NCI-H146 treated with DMSO at 0.1 percent for 48 hours (cell line): ENCODE measurements around the gene PRRT1B.
"Not testable (repeated sequence)": the region's sequence is repeated elsewhere in the genome, so short reads cannot be mapped to it uniquely, and the experiment has no call there.

Experiments used
- DNase-seq: peaks from one replicate; lab custom pipeline; 2025; ENCODE audit not compliant: unreplicated experiment; lab: John Stamatoyannopoulos, UW

Gene PRRT1B

DNA sequence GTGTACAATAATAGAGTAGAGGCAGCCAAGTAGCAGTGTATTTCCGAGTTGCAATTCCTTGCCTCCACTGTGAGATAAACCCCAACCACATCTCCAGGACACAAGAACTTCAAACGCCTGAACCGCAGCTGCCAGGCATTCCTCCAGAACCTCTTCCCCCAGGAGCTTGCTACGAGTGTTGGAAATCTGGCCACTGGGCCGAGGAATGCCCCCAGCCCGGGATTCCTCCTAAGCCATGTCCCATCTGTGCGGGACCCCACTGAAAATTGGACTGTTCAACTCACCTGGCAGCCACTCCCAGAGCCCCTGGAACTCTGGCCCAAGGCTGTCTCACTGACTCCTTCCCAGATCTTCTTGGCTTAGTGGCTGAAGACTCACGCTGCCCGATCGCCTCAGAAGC, 3.9 kb downstream of the PRRT1B start:
- DNase-seq, result not testable (repeated sequence)

DNA sequence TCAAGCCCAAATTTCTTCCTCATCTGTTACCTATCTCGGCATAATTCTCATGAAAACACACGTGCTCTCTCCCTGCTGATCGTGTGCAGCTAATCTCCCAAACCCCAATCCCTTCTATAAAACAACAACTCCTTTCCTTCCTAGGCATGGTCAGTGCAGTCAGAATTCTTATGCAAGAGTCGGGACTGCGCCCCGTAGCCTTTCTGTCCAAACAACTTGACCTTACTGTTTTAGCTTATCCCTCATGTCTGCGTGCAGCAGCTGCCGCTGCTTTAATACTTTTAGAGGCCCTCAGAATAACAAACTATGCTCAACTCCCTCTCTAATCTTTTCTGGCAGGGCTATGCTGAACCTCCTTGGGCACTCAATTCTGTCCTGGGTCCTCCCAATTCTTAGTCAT, 5.1 kb downstream of the PRRT1B start:
- DNase-seq, result not testable (repeated sequence)

DNA sequence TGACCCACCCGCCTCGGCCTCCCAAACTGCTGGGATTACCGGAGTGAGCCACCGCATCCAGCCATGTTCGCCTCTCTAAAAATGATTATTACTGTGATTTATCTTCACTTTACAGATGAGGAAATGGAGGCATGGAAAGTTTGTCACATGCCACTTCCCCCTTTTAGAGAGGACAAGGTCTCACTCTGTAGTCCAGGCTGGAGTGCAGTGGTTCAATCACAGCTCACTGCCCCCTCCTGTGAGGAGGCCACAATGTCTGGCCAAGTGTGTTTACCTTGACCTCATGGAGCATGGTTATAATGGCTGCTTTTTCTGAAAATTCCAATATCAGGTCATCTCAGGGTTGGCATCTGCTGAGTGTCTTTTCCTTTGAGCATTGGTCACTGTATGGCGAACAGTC, 6.7 kb downstream of the PRRT1B start:
- no peak for DNase-seq

DNA sequence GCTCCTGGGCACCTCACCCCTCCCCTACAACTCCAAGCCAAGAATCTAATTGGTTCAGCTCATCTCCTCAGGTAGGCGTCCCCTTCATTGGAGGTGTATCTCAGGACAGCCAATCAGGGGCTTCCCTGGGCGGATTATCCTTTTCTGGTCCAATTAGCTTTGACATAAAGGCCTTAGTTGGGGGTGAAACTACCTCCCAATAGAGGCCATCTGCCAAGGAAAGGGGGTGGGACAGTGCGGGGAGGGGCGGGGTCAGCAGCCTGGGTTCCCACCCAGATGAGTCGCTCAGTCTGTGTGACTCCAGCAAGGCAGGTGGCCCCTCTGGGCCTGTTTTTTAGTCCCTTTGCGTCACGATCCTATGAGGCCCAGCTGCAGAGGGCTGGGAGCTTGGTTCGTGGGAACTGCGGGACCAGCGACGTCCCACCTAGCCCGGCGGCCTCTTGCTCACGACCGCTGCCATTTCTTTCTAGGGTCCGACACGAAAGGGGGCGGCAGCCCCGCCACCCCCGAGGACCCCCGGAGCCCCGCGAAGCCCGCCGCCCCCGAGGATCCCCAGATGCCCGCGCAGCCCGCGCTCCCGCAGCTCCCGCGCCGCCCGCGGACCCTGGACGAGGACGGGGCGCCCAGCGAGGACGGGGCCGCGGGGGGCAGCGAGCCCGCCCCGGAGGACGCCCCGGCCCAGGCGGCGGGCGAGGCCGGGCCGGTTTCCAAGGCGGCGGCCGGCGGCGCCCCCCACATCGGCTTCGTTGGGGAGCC, 8.9 kb downstream of the PRRT1B start:
- DNase-seq, result no peak

DNA sequence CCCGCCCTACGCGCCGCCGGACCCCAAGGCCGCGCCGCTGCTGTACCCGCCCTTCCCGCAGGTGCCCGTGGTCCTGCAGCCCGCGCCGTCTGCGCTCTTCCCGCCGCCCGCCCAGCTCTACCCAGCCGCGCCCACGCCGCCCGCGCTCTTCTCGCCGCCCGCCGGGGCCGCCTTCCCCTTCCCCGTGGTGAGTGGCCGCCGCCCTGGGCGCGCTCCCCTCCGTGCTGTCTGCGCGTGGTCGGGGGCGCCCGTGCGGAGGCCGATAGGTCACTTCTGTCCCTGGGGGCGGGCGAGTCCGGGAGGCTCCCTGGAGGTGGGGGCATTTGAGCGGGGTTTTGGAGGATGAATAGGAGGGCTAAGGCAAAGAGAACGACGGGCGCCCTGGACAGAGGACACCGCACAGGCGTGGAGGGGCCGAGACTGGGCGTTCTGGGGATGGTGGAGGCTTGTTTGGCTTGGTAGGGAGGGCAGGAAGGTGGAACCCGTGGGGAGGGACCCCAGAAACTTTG, 9.6 kb downstream of the PRRT1B start:
- DNase-seq, result no peak

DNA sequence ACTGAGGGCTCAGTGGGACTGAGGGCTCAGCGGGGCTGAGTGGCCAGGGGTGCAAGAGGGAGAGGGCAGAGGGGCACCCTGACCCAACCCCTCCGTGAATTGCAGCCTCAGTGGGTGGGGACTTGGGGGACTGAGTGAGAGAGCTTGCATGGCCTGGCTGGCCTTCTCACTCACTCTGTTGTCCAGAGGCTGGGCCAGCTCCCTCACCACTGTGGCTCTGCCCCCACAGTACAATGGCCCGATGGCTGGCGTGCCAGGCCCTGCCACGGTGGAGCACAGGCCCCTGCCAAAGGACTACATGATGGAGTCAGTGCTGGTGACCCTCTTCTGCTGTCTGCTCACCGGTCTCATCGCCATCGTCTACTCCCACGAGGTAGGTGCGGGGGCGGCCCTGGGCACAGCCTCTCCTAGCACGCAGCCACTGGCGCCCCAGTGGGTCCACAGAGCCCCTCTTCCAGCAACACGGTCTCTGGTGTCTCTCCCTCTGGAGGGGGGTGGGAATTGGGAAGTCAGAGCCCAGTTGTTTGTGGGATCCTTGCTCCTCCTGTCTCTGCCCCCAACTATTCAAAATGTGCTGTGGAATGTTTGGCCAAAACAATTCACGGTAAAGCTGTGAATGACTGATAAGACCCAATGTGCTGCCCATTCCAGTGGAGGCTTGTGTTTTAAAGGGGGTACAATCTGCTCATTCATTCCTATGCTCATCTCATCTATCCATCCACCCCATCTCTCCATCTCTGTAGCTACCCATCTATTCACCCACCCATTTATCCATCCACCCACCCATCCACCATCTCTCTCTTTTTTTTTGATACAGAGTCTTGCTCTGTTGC, 10.7 kb downstream of the PRRT1B start:
- DNase-seq, result no peak

DNA sequence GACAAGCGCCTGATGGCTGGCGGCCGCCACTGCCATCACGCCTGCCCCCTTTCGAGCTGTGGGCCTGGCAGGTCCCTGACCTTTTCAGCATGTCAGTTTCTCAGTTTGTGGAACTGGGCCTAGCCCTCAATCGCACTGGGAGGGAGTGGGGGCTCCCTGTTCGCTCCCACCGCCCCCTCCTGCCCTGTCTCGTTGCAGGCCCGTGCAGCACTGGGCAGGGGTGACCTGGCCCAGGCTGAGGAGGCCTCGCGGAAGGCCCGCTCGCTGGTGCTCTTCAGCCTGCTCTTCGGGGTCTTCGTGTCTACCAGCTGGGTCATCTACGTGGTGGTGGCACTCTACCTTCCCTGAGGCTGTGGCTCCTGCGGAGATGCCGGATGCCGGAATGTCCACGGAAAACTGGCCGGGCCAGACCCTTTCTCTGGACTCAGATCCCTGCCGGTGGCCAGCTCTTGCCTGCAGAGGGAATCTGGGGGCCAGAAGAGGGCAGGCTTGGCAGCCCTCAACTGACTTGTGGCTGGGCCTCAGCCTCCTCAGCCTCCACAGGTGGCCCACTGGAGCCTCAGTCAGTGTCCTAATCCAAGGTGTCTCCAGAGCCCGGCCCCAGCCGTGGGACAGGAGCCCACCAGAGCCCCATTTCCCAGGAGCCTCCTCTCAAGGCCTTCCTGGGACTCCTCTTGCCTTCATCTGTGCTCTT, 12.7 kb downstream of the PRRT1B start:
- DNase-seq, result no peak

DNA sequence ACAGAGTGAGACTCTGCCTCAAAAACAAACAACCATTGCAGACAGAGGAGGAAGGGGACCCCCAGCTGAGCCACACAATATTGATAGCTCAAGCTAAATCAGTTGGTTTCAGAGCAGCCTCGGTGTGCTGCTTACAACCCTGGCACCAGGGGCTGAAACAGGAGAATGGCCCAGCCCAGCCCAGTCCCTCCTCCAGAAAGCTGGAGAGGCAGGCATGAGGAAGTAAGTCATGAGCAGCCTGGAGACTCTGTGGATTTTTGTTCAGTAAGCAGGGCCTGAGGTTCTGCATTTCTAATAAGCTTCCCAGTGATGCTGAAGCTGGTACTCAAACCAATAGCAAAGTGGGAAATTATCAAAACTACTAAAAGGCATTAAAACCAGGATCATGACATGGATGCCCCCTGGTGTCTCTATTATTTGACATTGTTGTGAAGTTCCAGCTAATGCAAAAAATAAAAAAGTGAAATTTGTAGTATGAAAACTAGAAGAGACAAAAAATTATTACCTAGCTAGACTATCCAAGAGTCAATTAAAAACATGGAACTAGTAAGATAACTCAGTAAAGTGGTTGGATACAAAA, 14.2 kb downstream of the PRRT1B start:
- DNase-seq, result no peak

DNA sequence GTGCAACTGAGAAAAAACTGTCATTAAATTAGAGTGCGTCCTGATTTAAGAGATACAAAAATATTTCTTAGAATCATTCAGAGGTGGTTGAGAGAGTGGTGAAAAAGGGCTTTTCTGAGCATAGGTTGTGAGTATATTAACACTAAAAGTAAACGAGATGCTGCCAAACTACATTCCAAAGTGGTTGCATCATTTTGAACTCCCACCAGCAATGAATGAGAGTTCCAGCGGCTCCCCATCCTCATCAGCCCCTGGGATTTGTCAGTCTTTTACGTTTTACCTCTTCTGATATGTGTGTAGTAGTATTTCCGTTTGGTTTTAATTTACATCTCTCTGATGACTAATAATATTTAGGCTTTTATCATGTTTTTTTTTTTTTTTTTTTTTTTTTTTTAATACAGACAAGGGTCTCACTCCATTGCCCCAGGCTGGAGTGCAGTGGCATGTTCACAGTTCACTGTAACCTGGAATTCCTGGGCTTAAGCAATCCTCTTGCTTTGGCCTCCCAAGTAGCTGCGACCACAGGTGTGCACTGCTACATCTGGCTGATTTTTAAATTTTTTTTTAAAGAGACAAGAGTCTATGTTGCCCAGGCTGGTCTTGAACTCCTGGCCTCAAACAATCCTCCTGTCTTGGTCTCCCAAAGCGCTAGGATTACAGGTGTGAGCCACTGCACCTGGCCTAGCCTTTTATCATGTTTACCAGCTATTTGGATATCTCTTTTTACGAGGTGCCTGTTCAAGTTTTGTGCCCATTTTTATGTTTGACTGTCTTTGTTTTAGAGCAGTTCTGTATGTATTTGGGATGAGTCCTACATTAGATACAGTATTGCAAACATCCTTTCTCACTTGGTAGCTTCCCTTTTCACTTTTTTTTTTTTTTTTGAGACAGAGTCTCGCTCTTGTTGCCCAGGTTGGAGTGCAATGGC, 17.0 kb downstream of the PRRT1B start:
- DNase-seq, result no peak

DNA sequence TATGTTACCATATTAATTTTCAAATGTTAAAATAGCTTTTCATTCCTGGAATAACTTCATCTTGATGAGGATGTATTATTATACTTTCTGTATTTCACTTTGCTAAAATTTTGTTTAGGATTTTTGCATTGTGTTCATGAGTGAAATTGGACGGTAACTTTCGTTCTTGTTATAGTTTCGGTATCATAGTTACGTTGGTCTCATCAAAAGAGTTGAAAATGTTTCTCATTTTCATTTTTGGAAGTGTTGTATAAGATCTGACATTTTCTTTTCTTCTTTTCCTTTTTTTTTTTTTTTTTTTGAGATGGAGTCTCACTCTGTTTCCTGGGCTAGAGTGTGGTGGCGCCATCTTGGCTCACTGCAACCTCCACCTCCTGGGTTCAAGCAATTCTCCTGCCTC, 20.0 kb downstream of the PRRT1B start:
- DNase-seq, result no peak

DNA sequence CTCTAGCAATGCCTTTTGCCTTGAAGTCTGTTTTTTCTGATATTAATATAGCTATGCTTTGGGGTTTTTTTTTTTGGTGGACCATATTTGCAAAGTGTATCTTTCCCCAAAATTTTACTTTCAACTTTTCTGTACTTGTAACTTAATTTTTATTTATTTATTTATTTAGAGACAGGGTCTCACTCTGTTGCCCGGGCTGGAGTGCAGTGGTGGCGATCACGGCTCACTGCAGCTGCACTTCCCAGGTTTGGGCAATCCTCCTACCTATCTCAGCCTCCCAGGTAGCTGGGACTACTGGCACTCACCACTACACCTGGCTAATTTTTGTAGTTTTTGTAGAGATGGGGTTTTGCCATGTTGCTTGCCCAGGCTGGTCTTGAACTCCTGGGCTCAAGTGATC, 20.8 kb downstream of the PRRT1B start:
- DNase-seq, result no peak

DNA sequence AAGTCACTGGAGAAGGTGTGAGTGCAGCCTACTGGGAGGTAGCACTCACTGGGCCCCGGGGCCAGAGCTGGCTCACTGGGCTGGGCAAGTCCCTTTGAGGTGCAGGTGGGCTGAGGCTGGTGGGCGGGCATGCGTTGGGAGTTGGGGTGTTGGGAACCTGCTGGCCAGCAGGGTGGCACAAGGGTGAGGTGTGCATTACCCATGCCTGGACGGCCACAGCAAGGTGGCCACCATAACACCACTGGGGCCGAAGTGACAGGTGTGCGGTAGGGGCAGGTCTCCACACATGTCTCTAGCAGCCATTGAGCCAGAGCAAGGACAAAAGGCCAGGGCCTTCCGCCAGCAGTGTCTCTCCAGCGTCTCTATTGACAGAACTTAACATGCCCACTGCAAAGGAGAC, 22.6 kb downstream of the PRRT1B start:
- DNase-seq, result no peak

DNA sequence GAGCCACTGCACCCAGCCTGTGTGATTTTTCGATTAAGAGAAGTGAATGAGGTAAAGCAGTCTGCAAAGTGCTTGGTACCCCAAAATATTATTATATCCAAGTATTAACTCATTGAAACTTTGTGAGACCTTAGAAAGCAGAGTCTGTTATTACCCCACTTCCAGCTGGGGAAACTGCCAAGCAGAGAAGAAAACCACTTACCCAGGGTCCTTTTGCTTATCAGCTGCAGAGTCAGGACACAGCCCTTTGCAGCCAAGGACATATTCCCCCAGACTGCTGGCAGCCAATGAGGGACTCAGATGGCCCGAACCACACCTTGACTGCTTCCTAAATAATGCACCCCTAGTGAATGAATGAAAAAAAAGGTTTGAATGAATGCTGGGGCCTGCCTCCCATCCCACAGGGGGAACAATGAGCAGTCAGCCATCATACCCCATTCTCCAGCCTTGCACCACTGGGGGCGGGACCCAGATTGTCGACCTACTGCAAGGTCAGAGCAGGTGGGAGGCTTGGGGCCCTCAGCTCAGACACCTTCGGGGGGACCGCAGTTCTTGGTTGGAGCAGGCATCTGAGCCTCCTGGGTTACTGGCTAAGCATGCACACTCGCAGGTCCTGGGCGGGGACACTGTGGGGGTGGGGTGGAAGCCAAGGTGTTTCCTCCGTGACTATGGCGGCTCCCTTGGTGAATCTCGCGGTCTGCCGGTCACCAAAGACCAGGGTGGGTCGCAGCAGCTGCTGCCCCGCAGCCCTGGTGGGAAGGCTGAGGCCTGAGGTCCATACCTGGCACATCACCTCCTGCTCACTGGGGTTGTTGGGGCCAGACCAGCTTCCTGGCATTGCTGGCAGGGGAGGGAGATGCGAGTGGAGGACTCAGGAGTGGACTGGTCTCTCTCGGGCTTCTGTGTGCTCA, 29.7 kb downstream of the PRRT1B start:
- DNase-seq, result no peak

DNA sequence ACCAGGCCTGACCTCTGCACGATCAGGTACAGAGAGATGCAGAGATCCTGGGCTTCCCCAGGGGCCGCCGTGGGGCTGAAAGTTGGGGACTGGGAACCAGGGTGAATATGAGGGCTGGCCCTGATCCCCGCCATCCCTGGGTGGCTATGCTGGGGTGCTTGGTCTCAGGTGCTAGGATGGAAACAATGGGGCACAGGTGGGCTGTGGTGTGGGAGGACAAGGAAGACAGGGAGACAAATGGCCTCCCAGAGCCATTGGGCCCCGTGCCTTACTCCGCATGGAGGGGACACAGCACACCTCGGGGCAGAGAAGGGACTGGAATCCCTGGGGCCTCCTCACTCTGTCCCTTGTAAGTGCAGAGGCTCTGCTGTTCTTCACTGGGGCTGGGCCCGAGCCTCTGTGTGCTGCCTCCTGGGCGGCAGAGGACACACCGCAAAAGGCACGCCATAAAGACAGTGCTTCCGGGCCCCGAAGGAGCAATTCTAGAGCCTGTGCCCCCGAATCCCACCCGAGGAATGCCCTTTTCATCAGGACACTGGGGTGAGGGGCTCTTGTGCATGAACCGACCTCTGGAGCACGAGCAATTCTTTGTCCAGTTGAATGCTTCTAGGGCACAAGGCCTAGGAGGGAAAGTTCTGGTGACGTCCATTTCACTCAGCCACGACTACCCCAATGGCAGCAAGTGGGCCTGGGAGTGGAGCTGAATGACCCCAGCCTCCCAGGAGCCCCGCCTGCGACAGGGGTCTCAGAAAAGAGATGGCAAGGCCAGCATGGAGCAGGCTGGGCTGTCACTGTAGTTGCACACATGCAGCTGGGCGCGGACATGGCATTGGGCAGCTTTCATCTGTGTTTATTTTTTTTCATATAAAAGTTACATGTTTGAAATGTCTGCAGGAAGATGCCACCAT, 30.9 kb downstream of the PRRT1B start:
- no peak for DNase-seq

DNA sequence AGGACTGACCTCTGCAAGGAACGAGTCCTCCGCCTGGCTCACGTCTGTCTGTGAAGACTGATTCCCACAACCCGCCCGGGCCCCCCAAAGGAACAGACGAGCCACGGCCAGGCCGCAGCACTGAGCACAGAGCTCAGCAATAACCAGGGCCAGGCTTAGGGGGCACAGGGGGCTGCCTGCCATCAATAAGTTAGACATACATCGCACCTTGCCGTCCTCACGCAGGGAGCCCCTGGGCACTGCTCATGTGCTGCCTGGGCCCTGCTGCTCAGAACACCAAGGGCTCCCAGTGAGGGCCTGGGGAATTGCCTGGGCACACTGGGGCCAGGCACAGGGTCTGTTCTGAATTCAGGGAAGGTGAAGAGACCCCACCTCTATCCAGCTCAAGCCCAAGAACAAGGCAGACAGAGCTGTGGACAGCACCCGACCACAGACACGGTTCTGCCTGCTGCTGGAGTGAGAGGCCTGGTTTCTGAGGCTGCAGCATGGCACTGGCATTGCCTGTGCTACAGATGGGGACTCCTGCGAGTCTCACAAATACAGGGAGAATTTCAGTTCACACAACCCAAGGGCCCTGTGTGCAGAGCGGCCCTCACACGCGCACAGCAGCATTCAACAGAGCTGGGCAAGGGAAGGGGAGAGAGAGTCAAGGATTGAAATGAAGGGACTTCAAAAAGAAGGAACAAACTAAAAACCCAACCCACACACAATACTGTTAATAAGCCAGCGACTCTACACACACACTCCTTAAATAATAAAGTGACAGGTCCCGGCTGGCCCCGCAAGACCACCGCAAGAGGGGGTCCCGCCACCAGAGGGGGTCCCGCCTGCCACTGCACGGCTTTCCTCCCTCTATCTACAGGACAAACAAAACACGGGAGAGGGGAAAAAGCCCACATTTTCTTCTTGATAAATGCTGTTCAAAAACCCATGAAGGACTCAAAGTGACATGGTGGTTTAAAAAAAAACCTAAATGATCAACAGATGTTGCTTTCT, 32.0 kb downstream of the PRRT1B start:
- DNase-seq, result no peak

DNA sequence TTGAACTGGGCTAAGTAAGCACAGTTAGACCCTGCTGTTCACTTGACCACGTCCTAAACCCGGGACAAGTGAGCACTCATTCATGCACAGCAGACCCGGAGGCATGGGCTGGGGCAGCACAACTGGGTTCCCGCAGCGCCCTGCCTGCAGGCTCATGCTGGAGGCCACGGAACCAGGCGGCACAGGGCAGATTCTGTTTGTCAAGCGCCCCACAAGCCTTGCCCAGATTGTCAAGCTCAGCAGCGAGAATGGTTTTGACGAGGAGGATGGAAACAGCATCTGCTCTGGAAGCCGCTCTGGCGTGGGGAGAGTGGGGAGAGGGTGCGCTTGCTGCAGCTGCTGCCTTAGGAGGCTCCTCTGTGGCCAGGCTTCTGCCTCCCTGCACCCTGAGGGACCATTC, 32.7 kb downstream of the PRRT1B start:
- DNase-seq, result no peak
